B cell (primary cell): Measurements from ENCODE around the gene ITFG1. TPM values are rescaled to one million over a fixed set of nuclear protein-coding genes. Genes with fewer than 3 reads are reported as not detected.

Experiments used
- ATAC-seq: fragments of 200-7000 bp; cut with Tn5 transposase; one replicate; pipeline ENCODE4 v1.10.0; 2021; ENCODE audit warnings: low read depth, mild to moderate bottlenecking, moderate number of reproducible peaks, moderate library complexity
- CTCF ChIA-PET: fragments of 350-600 bp; sonication (Branson Sonifier 250); formaldehyde crosslinking; loops from one replicate; lab custom pipeline; 2021; ENCODE audit warnings: antibody characterized with exemption, inconsistent platforms; lab: Charles Lee
- POLR2A ChIA-PET: fragments of 350-600 bp; sonication (Branson Sonifier 250); formaldehyde crosslinking; loops from one replicate; lab custom pipeline; 2021; ENCODE audit warnings: antibody characterized with exemption; lab: Charles Lee
- DNase-seq: peaks from one replicate; pipeline ENCODE4 v3.0.0; 2013
- H2AFZ ChIP-seq: 2 replicates; pipeline ENCODE4 v1.6.1; 2012; ENCODE audit warnings: mild to moderate bottlenecking, low read depth, low read length; ENCODE audit not compliant: insufficient read depth, poor library complexity, severe bottlenecking
- H3K27ac ChIP-seq, 2 donors: 1 replicate in 1 of 2; 2 replicates in 1 of 2; pipeline ENCODE4 v1.5.1; 2012 to 2013; ENCODE audit warnings: low read length in 2 of 2, mild to moderate bottlenecking in 2 of 2, moderate library complexity in 1 of 2
- H3K27me3 ChIP-seq, 4 experiments: fragments of 200-600 bp in 1 of 4; sonication (generic) in 1 of 4; replicated peaks in 1 of 4; 1 replicate in 2 of 4; 2 replicates in 2 of 4; pipeline versions ENCODE4 v1.6.1 to v1.7.0; 2013 to 2016; ENCODE audit warnings: low read length in 3 of 4, mild to moderate bottlenecking in 2 of 4, mixed read lengths in 1 of 4, moderate library complexity in 1 of 4; ENCODE audit not compliant: insufficient read depth in 4 of 4, control insufficient read depth in 3 of 4; ENCODE audit errors: control extremely low read depth in 1 of 4
- H3K36me3 ChIP-seq, 2 experiments: replicated peaks in 1 of 2; 1 replicate in 1 of 2; 2 replicates in 1 of 2; pipeline versions ENCODE4 v1.6.1 to v1.7.1; 2013; ENCODE audit warnings: low read length in 1 of 2; ENCODE audit not compliant: insufficient read depth in 2 of 2, control insufficient read depth in 1 of 2; ENCODE audit errors: control extremely low read depth in 1 of 2, extremely low read depth in 1 of 2
- H3K4me1 ChIP-seq, 2 donors: fragments of 200-600 bp in 1 of 2; sonication (generic) in 1 of 2; 1 replicate in 1 of 2; 2 replicates in 1 of 2; pipeline versions ENCODE4 v1.5.1 to v1.6.1; 2013 to 2017; ENCODE audit warnings: low read length in 2 of 2; ENCODE audit not compliant: control insufficient read depth in 2 of 2, insufficient read depth in 2 of 2
- H3K4me2 ChIP-seq: replicated peaks from 2 replicates; pipeline ENCODE3; 2012; ENCODE audit warnings: mild to moderate bottlenecking, low read depth, low read length; ENCODE audit not compliant: poor library complexity, severe bottlenecking
- H3K4me3 ChIP-seq, 5 experiments: fragments of 200-600 bp in 1 of 5; sonication (generic) in 1 of 5; 1 replicate in 3 of 5; 2 replicates in 2 of 5; pipeline versions ENCODE4 v1.5.1 to v1.7.0; 2011 to 2016; ENCODE audit warnings: low read length in 4 of 5, mild to moderate bottlenecking in 4 of 5, low read depth in 2 of 5, control low read depth in 1 of 5, moderate library complexity in 1 of 5; ENCODE audit not compliant: insufficient read depth in 1 of 5; ENCODE audit errors: control extremely low read depth in 1 of 5, extremely low read depth in 1 of 5
- H3K79me2 ChIP-seq: fragments of 200-600 bp; sonication (generic); one replicate; pipeline ENCODE4 v1.6.0; 2016; ENCODE audit warnings: low read length; ENCODE audit not compliant: control insufficient read depth, insufficient read depth
- H3K9ac ChIP-seq: fragments of 200-600 bp; sonication (generic); 2 replicates; pipeline ENCODE4 v1.6.1; 2017; ENCODE audit warnings: mild to moderate bottlenecking, low read length, moderate library complexity
- H3K9me3 ChIP-seq, 3 donors: one replicate each; pipeline versions ENCODE4 v1.6.1 to v1.7.1; 2013; ENCODE audit warnings: low read length in 2 of 3; ENCODE audit not compliant: control insufficient read depth in 2 of 3, insufficient read depth in 1 of 3; ENCODE audit errors: control extremely low read depth in 1 of 3
- H4K20me1 ChIP-seq: 2 replicates; pipeline ENCODE4 v1.6.0; 2012; ENCODE audit warnings: mild to moderate bottlenecking, low read length; ENCODE audit not compliant: insufficient read depth, control insufficient read depth, poor library complexity, severe bottlenecking
- H3K27ac Mint-ChIP-seq: one replicate; pipeline ENCODE4 v1.8.0; 2021; ENCODE audit warnings: mixed read lengths
- H3K27me3 Mint-ChIP-seq: one replicate; pipeline ENCODE4 v1.8.0; 2021; ENCODE audit warnings: mixed read lengths
- H3K4me1 Mint-ChIP-seq: one replicate; pipeline ENCODE4 v1.8.0; 2021; ENCODE audit warnings: mixed read lengths
- H3K4me3 Mint-ChIP-seq: one replicate; pipeline ENCODE4 v1.8.0; 2021; ENCODE audit warnings: mixed read lengths
- H3K9me3 Mint-ChIP-seq: one replicate; pipeline ENCODE4 v1.8.0; 2022; ENCODE audit warnings: mixed read lengths; ENCODE audit not compliant: insufficient read depth
- EZH2 ChIP-seq: IDR thresholded peaks from 2 replicates; pipeline ENCODE4 v1.6.1; 2012; ENCODE audit warnings: borderline replicate concordance, low read depth, mild to moderate bottlenecking, moderate library complexity, low read length; ENCODE audit not compliant: insufficient read depth, poor library complexity, severe bottlenecking
- WGBS: methylation state at CpG from one replicate; pipeline ENCODE4 v1.1.5; 2013; ENCODE audit warnings: missing lambda C conversion rate; ENCODE audit not compliant: insufficient coverage; 5-methylcytosine and 5-hydroxymethylcytosine counted together
- intact Hi-C: fragments of 100-400 bp; cut with micrococcal nuclease; formaldehyde crosslinking; loops from one replicate; pipeline ENCODE4 v1.10.0; 2022
- polyA plus RNA-seq: library from polyadenylated mRNA; depleted of rRNA; stranded (reverse); fragments of >200 nt; gene quantifications from 2 replicates; pipeline ENCODE4 v1.2.3, GENCODE V29; 2012
- total RNA-seq, 2 donors: library from RNA; stranded (reverse); fragments of 120-200 nt in 1 of 2; gene quantifications; 1 replicate in 1 of 2; 2 replicates in 1 of 2; pipeline versions ENCODE4 v1.2.3 to v1.2.4, GENCODE V29; 2013 to 2022
- TF ChIP-seq, protein P1 (sequence below): fragments of 200-600 bp; IDR thresholded peaks from one replicate; pipeline ENCODE4 v1.8.0; 2022; ENCODE audit warnings: antibody characterized with exemption, mild to moderate bottlenecking

The ITFG1 gene
- total and polyA plus RNA-seq, 2 donors (not counting 1 experiment from before 2014, with no cell fraction given) = 9.7 to 40.4 TPM

DNA sequence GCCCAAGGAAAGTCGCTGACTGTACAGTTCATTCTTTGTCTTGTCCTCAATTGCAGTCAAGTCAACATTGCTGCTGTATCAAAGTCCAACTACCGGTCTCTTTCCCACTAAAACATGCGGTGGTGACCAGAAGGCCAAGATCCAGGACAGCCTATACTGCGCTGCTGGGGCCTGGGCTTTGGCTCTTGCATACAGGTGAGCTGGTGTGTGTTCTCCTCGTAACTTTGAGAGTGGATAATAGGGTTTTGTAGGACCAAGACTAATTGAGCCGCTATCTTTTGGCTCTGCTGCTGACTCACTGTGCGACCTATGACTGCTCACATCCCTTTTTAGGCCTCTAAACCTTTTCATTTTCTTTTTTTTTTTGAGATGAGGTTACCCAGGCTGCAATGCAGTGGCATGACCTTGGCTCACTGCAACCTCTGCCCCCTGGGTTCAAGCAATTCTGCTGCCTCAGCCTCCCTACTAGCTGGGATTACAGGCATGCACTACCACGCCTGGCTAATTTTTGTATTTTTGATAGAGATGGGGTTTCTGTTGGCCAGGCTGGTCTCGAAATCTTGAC lies 38.9 kb upstream of the ITFG1 start:
- intact Hi-C loops = loop anchor here (10.0 kb wide), 1 partner anchor 355 kb away; the partner anchor contains the start of gene NETO2
- H3K27ac Mint-ChIP-seq = no peak overlapping the region
- no peaks in the 10 kb centered on the region for H3K27me3 ChIP-seq
- H4K20me1 ChIP-seq = no peaks in the 10 kb centered on the region
- 98% methylated on average over 8 of the region's 9 CpGs for WGBS
- no peaks in the 10 kb centered on the region for H3K27me3 Mint-ChIP-seq
- H3K4me1 ChIP-seq = peaks cover 2 to 7% of the 10 kb centered on the region in 2 donors
- no peak overlapping the region for H3K4me2 ChIP-seq
- TF ChIP-seq, protein P1, sequence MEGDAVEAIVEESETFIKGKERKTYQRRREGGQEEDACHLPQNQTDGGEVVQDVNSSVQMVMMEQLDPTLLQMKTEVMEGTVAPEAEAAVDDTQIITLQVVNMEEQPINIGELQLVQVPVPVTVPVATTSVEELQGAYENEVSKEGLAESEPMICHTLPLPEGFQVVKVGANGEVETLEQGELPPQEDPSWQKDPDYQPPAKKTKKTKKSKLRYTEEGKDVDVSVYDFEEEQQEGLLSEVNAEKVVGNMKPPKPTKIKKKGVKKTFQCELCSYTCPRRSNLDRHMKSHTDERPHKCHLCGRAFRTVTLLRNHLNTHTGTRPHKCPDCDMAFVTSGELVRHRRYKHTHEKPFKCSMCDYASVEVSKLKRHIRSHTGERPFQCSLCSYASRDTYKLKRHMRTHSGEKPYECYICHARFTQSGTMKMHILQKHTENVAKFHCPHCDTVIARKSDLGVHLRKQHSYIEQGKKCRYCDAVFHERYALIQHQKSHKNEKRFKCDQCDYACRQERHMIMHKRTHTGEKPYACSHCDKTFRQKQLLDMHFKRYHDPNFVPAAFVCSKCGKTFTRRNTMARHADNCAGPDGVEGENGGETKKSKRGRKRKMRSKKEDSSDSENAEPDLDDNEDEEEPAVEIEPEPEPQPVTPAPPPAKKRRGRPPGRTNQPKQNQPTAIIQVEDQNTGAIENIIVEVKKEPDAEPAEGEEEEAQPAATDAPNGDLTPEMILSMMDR = no peak
- no peak for TF ChIP-seq EZH2
- H2AFZ ChIP-seq = no peak overlapping the region
- peaks cover 25 to 61% of the 10 kb centered on the region in 2 experiments for H3K36me3 ChIP-seq
- H3K9me3 Mint-ChIP-seq = no peaks in the 10 kb centered on the region
- DNase-seq (no peak), ATAC-seq (no peak)
- POLR2A ChIA-PET = no interaction called here
- no peak overlapping the region for H3K4me3 Mint-ChIP-seq
- no peak overlapping the region for H3K9ac ChIP-seq
- peaks cover 0 to 1% (median 0%) of the 10 kb centered on the region in 3 donors for H3K9me3 ChIP-seq
- peaks cover 19% of the 10 kb centered on the region for H3K4me1 Mint-ChIP-seq
- H3K4me3 ChIP-seq = no peak overlapping the region
- CTCF ChIA-PET = no interaction called here
- no peak overlapping the region for H3K27ac ChIP-seq
- H3K79me2 ChIP-seq = peaks cover 45% of the 10 kb centered on the region

DNA sequence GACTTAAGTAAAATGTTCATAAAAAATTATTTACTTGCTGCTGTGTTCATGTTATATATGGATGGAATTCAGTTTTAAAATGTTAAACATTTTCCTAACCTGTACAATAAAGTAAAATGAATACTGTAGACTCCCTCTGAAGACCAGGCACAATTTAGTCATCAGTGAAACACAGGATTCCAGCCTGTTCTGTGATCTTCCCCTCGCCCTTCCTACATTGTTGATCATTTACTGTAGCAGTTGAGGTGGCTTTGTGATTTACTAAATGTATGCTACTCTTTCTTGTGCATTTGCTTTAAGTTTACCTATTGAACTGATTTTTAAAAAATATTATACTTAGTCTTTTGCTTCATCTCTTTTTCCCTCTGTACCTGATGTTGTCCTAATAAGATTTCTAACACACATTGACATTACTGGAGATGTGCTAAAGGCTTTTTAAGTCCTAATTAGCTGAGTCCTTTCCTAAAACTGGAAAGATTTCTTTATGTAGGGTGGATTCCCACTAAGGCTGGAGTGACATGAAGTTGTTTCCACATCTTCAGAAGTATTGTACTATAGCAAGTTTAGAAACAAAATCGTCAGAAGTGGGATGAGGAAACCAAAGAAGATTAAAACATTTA lies 38.3 kb upstream of the ITFG1 start:
- Histone ChIP-seq H3K9ac (no peak overlapping the region), H2AFZ (no peak overlapping the region), H3K36me3 (peaks cover 22 to 55% of the 10 kb centered on the region in 2 experiments), H3K4me3 (no peak overlapping the region), H3K27ac (no peak overlapping the region), H3K27me3 (no peaks in the 10 kb centered on the region), H4K20me1 (no peaks in the 10 kb centered on the region), H3K4me1 (peaks cover 8 to 13% of the 10 kb centered on the region in 2 donors), H3K9me3 (peaks cover 0 to 3% (median 0%) of the 10 kb centered on the region in 3 donors), H3K4me2 (no peak overlapping the region), H3K79me2 (peaks cover 45% of the 10 kb centered on the region)
- DNase-seq (no peak), ATAC-seq (no peak)
- POLR2A ChIA-PET = no interaction called here
- TF ChIP-seq EZH2 = no peak
- TF ChIP-seq, protein P1 = no peak
- WGBS = no CpG with 5 or more reads among the region's 2 CpGs
- no peaks in the 10 kb centered on the region for H3K9me3 Mint-ChIP-seq
- H3K4me3 Mint-ChIP-seq = no peak overlapping the region
- no peak overlapping the region for H3K27ac Mint-ChIP-seq
- CTCF ChIA-PET = no interaction called here
- intact Hi-C loops = loop anchor here (10.0 kb wide), 1 partner anchor 354 kb away; the partner anchor contains the start of gene NETO2
- H3K4me1 Mint-ChIP-seq = peaks cover 24% of the 10 kb centered on the region
- H3K27me3 Mint-ChIP-seq = no peaks in the 10 kb centered on the region
